ENCODE results near the gene KRT81.
"Not testable (repeated sequence)": the region's sequence is repeated elsewhere in the genome, so short reads cannot be mapped to it uniquely, and the experiment has no call there.

The KRT81 gene

DNA sequence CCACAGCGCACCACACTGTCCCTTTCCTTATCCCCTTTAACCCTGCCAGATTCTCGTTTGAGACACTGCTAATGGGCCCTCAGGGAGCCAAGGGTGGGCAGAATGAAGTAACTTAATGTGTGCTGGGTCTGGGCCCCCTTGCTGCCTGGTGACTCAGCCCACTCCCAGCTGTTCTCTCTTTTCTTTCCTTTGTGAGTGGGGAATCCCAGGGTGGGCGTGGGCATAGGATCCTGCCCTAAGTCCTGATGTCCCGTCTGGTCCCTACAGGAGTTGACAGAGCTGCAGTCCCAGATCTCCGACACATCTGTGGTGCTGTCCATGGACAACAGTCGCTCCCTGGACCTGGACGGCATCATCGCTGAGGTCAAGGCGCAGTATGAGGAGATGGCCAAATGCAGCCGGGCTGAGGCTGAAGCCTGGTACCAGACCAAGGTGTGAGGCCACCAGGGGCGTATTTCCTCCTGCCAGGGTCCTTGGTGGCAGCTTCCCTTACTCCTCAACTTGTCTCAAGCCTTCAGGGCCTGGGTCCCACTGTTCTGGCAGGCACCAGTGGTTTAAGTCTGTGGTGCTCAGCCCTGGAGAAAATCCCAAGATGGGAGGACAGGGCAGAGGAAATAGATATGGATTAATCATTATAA lies 50.0 kb downstream of the KRT81 start:
- no peak for DNase-seq (ENCODE audit: low read depth in 2 of 2)

DNA sequence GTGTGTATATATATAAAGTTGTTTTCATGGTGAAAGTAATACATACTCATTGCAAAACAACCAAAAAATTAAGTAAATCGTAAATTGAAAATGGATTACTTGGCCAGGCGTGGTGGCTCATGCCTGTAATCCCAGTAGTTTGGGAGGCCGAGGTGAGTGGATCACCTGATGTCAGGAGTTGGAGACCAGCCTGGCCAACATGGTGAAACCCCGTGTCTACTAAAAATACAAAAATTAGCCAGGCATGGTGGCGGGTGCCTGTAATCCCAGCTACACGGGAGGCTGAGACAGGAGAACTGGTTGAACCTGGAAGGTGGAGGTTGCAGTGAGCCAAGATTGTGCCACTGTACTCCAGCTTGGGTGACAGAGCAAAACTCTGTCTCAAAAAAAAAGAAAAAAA lies 51.1 kb downstream of the KRT81 start:
- DNase-seq (ENCODE audit: low read depth in 2 of 2): not testable (repeated sequence)

DNA sequence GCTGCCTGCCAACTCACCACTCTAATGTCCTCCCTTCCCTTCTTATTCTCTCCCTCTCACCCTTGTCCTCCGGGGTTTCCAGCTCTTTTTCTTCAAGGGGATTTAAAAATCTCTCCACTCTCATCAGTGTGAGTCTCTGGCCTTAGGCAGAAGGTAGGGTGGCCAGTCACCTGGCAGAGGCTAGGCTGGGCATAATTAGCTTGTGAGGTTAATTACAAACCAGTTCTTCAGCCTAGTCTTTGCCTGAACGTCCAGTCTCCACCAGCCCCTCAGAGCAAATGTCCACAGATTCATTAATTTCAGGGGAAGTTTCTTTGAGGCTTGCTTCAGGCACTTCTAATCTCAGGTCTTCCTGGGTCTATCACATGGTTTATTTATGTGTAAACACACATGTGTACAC lies 51.6 kb downstream of the KRT81 start:
- no peak for DNase-seq (ENCODE audit: low read depth in 2 of 2)

DNA sequence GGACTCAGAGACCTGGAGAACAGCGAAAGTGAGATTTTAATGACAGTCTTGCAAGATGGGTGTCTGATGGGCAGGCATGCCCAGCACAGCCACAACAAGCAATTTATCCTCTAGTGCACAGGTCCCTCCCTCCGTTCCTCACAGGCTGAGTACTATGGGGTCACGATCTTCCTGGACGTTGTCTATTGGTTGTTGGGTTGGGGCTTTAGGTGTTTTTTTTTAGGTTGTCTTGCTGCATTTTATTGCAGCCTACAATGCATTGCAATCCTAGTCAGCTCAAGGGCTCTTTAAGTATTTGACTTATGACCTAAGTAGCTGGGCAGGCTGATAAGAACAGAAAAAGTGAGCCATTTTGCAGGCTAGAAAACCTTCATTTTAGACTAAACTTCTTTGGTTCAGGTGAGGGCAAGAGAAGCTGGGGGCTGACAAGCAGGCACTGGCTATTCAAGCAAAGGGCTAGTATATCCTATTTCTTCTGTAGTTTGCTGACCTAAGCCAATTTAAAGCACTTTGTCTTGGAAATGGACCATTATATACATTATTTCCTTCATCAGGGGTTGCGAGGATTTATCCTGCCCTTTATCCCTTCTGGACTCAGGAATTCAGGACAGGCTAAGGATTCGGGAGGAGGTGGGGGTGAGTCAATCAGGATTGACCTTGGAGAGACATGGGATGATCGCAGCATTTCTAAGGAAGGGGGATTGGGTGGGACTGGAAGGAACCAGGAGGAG lies 52.3 kb downstream of the KRT81 start:
- no peak for DNase-seq (ENCODE audit: low read depth in 2 of 2)

DNA sequence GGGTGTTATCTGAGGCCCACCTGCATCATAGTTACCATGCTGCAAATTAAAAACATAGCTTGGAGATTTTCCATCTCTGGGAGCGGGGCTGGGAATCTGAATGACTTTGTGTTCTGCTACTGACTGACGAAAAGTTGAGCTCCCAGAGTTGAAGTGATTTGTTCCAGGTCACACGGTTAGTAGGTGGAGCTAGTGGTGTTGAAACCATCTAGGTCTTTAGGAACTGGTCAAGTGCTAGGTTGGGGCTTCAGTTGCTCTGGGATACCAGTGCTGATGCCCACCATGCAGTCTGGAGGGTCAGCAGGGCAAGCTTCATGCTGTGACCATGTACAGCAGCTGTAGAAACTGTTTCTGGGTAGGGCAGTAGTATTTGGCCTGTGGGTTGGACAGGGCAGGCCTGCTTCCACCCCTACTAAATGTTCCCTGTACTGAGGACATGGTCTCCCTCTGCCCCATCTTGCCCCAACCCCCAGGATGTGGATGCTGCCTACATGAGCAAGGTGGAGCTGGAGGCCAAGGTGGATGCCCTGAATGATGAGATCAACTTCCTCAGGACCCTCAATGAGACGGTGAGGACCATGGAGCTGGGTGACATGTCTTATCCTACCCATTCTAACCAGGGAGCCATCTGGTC lies 53.0 kb downstream of the KRT81 start:
- no peak for DNase-seq (ENCODE audit: low read depth in 2 of 2)

DNA sequence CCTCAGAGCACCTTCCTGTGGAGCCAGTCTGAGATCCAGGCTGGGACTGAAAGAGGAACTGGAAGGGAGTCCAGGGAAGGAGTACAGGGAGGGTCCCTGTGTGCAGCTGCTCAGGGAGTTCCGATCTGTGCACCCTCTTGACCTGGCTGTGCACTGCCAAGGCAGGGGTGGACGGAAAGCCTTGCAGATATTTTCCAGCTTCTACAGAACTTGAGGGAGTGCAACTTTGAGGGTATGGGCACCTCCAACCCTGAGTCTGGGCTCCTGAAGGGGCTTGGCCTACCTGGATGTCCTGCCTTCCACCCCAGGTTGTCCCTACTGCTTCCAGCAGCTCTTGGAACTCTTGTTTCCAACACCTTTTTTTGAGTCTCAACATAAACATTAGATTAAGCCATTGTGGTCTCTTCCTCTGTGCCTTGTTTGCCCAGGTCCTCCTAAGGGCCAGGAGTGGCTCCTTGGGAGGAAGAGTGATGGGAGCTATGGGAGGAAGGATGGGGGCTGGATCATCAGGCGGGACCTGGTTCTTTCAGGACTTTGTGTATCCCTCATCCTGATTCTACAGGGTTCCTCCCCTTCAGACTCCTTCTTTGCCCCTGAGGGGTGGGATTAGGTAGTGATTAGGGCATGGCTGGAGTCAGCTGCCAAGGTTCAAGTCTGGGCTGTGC lies 54.8 kb downstream of the KRT81 start:
- no peak for DNase-seq (ENCODE audit: low read depth in 2 of 2)
